ENCODE results near the gene TPTE. TPM values are rescaled to one million over a fixed set of nuclear protein-coding genes. Genes with fewer than 3 reads are reported as not detected.
"Not testable (repeated sequence)": the region's sequence is repeated elsewhere in the genome, so short reads cannot be mapped to it uniquely, and the experiment has no call there.

TPTE gene
- total RNA-seq, 1 donor from 2014 or later: not detected

DNA sequence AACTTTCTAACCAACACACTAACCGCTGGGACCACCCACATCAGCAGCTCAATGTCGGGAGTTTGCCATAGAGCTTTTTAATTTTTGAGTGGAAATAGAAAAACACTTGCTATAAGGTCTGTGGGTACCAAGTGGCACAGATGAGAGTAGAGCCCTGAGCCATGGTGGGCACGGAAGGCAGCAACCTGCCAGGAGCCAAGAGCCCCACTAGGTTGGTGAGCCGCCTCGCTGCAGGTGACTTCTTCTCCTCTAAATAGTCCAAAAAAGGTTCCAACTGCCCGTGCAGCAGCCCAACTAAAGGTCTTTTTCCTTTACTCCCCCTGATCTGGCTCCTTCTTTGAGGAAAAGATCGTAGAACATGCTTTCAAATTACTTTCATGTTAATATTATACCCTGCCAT is 85.7 kb downstream of the TPTE start:
- intact Hi-C loops (cut with DNase I); DNase-seq (ENCODE audit: low spot score); ATAC-seq: not testable (repeated sequence)

DNA sequence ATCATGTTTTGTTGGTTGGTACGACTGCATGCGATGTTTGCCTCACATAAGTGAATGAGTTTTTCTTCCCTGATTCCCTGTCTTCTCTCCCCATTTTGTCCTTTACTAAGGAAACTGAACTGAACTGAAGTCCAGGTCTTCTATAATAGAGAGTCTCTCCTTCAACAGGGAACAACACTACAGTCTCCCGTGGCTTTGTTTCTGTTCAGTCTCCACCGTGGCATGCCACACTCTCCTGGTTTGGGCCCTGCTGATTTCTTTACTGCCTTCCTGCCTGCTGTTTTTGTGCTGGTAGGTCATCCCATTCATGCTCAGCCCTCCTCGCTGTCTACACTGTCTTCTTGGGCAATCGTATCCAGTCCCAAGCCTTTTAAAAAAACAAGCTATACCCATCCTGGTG is 92.9 kb downstream of the TPTE start:
- ATAC-seq; intact Hi-C loops (cut with DNase I): not testable (repeated sequence)

DNA sequence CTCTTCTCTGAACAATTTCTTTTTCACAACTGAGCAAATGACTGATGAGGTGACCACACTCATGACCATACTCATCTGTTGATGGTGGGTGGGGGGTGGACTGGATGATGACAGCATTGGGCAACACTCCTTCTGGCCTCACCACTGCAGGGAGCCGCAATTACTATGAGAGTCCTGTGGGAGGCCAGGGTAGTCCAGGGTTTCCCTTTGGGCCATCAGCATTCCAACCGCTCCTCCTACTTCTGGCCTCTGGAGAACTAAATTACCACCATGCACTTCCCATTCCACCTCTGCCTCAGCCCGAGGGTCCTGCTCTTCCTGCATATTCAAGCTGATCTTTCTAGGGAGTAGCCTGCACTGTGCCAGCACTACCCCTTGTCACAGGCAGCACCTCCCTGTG is 94.7 kb downstream of the TPTE start:
- DNase-seq (ENCODE audit: low spot score); ATAC-seq; intact Hi-C loops (cut with DNase I): not testable (repeated sequence)

More for the DNA sequence above, 92.9 kb downstream of the TPTE start:
- not testable (repeated sequence) for DNase-seq (ENCODE audit: low spot score)

DNA sequence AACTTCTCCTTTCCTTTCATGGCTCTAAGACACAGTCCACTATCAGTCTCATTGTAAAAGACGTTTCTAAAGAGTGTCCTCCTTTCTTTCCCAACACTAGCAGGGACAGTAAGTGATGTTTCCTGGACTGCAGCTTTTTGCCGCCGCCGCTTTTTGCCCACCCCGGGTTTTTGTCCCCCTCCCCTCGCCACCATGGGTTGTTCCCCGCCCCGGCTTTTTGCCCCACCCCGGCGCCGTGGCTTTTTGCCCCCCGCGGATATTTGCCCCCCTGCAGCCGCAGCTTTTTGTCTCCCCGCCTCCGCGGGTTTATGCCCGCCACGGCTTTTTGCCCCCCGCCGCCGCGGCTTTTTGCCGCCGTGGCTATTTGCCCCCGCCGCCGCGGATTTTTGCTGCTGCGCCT is 95.2 kb downstream of the TPTE start:
- ATAC-seq: no peak
- DNase-seq (ENCODE audit: low spot score): no peak
- intact Hi-C loops (cut with DNase I): no loop called here

DNA sequence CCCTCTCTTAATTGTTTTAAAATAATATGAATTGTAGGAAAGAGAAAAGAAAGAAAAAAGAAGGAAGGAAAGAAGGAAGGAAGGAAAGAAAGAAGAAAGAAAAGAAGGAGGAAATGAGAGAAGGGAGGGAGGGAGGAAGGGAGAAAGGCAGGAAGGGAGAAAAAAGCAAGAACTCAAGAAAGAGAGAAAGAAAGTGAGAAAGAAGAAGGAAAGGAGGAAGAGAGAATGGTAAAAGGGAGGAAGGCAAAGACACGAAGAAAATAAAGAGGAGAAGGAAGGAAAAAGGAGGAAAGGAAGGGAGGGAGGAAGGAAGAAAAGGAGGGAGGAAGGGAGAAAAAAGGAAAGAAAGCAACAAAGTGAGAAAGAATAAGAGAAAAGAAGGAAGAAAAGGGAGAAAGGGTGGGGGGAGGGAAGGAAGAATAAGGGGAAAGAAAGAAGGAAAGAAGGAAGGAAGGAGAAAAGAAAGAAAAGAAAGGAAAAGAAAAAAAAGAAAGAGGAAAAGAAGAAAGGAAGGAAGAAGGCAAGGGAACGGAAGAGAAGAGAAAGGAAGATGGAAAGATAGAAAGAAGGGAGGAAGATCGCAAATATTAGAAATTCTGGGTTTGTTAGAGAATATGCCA is 95.9 kb downstream of the TPTE start:
- ATAC-seq; DNase-seq (ENCODE audit: low spot score); intact Hi-C loops (cut with DNase I): not testable (repeated sequence)

DNA sequence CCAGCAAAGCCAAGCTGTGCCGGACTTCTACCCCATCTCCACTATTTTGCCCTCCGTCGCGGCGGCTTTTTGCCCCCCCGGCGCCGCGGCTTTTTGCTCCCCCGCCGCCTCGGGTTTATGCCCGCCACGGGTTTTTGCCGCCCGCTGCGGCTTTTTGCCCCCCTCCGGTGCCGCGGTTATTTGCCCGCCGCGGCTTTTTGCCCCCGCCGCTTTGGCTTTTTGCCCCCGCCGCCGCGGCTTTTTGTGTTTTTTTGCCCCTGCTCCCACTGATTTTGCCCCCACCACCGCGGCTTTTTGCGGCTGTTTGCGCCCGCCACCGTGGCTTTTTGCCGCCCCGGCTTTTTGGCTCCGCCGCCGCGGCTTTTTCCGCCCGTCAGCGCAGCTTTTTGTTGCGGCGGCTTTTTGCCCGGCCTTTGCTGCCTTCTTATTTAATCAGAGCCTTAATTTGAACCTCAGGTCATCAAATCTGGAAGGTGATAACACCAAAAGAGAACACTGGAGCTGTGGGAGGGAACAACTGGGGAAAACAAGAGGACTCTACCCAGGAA is 106.0 kb downstream of the TPTE start:
- ATAC-seq (no peak), DNase-seq (ENCODE audit: low spot score) (peak; percentile 69)
- intact Hi-C loops (cut with DNase I): no loop called here

DNA sequence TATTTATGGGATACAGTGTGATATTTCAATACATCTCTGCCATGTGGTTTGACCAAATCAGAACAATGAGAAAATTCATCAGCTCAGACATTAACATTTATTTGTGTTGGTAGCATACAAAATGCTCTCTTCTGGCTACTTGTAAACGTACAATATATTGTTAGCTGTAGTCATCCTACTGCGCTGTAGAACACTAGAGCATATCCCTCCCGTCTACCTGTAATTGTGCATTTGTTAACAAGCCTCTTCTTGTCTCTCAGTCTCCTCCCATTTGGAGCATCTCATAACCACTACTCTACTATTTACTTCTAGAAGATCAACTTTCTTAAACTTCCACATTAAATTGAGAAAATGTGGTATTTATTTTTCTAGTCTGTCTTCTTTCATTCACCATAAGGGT is 107.9 kb downstream of the TPTE start:
- intact Hi-C loops (cut with DNase I); DNase-seq (ENCODE audit: low spot score); ATAC-seq: not testable (repeated sequence)

DNA sequence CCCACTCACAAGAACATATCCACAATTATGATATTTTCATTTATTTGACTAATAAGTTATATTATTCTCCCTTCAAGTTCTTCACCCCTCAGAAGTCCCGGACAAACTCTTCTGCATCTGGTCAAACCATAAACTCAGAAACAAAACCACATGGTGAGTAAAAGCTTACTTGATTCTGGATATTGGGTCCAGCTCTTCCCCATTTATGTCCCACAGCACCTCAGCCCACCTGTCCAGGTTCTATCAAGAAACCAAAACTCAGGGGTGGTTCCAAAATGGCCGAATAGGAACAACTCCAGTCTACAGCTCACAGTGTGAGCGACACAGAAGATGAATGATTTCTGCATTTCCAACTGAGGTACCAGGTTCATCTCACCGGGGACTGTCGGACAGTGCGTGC is 109.4 kb downstream of the TPTE start:
- DNase-seq (ENCODE audit: low spot score); ATAC-seq; intact Hi-C loops (cut with DNase I): not testable (repeated sequence)

DNA sequence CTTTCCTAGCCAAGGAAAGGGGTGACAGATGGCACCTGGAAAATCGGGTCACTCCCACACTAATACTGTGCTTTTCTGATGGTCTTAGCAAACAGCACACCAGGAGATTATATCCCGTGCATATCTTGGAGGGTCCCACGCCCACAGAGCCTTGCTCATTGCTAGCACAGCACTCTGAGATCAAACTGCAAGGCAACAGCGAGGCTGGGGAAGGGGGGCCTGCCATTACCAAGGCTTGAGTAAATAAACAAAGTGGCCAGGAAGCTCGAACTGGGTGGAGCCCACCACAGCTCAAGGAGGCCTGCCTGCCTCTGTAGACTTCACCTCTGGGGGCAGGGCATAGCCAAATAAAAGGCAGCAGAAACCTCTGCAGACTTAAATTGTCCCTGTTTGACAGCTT is 109.9 kb downstream of the TPTE start:
- ATAC-seq; DNase-seq (ENCODE audit: low spot score); intact Hi-C loops (cut with DNase I): not testable (repeated sequence)

DNA sequence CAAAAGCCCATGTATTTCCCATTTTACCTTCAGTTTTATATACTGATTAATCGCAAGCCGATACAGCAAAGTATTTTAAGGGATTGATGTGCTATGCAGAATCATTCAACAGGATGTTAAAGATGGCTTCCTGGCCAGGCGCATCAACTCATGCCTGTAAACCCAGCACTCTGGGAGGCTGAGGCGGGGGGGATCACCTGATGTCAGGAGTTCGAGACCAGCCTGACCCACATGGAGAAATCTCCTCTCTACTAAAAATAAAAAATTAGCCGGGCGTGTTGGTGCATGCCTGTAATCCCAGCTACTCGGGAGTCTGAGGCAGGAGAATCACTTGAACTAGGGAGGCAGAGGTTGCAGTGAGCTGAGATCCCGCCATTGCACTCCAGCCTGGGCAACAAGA is 116.8 kb downstream of the TPTE start:
- intact Hi-C loops (cut with DNase I); ATAC-seq; DNase-seq (ENCODE audit: low spot score): not testable (repeated sequence)

DNA sequence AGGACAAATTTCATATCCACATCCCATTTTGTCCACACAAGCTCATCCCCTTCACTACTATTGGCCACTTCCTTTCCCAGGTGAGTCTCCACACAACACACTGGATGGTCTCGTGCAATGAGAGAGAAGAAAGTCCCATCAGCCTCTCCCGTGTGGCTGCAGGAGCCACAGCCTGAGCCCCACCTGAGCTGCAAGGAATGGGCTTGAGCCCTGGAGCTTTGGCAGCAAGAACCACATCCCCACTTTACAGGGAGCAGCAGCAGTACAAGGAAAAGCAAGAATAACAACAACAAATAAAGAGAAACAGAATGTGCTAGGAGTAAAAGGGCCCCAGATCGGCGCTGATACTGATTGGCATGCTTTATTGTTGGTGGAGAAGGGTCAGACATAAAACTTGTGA is 117.7 kb downstream of the TPTE start:
- peak; percentile 10 for ATAC-seq
- no peak for DNase-seq (ENCODE audit: low spot score)
- intact Hi-C loops (cut with DNase I): no loop called here

DNA sequence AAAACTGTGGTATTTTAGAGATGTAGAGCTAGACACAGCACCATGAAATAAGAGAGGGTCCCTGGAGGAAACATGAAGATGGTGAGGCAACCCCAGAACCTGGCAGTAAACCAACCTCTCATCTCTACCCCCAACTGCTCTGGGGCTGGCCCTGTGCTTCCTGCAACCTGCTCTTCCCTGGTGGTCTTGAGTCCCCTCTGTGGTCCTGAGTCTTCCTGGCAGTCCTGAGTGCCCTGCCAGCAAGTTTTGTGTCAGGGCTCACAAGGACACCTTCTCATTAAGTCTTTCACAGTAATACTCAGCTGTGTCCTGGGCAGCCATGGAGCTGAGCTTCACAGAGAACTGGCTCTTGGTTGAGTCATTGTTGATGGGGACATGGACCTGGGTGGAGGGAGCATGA is 118.4 kb downstream of the TPTE start:
- intact Hi-C loops (cut with DNase I); DNase-seq (ENCODE audit: low spot score); ATAC-seq: not testable (repeated sequence)

DNA sequence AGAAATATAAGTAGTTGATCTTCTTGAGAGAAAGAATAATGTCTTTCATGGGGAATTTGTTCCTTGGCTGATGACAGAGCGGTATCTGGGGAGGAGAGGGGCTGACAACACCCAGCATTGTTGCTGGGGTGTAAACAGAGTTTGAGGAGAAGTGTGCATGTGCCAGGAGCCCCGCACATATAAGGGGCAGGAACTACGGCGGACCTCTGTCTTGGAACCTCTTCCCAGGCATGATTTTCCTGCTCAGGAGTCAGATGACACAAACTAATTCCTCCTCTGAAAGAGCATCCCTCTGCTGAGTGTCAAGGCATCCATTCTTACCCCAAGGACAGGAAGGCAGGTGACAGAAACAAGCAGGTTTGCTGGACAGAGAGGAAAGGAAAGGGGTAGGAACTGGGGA is 119.1 kb downstream of the TPTE start:
- no peak for DNase-seq (ENCODE audit: low spot score)
- no peak for ATAC-seq

DNA sequence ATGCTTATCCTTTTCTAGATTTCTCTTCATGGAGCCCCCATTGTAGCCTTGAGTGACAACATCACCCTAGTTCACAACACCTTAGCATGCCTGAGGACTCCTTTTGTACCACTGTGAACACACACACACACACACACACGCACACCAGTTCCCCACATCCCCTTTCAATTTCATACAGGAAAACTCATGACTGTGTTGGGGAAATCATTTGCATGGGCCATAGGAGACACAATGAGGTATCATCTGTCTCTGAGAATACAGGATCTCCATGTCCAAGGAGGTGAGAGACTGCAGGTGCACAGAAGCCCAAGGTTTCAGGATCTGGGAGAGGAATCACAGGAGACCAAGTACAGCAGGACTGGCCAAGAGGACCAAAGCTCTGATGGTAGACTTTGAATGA is 119.7 kb downstream of the TPTE start:
- intact Hi-C loops (cut with DNase I): no loop called here
- no peak for DNase-seq (ENCODE audit: low spot score)
- ATAC-seq: peak; percentile 5

More for the DNA sequence above, 119.1 kb downstream of the TPTE start:
- intact Hi-C loops (cut with DNase I): no loop called here

DNA sequence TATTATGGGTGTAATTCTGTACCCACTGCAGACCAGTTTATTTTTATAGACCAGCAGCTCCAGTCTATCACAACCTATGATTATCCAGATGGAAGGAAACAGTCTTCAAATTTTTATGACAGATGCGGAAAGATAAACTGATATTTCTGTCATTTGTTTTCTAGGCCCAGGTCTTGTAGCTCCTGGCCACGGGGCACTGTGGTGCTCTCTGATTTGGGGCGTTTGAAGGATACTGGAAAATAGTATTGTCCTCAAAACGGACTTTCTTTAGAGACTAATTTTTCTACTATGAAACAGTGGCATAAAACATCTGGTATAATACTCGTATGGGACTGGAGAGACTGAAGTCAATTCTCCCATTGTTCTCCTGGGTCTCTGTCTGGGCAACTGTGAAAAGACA is 124.3 kb downstream of the TPTE start:
- ATAC-seq; DNase-seq (ENCODE audit: low spot score); intact Hi-C loops (cut with DNase I): not testable (repeated sequence)

DNA sequence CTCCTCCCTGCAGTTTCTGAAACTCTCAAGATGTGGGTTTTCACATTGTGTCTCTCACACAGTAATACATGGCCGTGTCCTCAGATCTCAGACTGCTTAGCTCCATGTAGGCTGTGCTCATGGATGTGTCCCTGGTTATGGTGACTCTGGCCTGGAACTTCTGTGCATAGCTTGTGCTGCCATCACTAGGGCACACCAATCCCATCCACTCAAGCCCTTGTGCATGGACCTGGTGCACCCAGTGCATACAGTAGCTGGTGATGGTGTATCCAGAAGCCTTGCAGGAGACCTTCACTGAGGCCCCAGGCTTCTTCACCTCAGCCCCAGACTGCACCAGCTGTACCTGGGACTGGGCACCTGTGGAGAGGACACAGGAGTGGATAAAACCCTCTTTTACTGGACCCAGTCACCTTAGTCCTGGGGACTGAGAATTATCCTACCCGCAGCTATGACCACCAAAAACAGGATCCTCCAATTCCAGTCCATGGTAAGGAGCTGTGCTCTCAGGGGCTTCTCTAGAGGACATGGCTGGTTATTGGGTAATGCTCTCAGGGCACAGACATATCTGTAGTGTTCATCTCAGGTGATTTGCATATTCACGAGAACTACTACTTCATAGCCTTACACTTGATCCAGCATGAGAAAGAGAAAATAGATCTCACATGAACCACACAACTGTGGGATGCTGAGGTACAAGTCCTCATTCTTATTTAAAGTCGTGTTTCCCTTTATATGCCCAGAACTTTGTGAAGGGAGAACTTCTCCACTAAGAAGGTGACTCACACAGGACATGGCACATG is 128.2 kb downstream of the TPTE start:
- not testable (repeated sequence) for ATAC-seq; DNase-seq (ENCODE audit: low spot score)

DNA sequence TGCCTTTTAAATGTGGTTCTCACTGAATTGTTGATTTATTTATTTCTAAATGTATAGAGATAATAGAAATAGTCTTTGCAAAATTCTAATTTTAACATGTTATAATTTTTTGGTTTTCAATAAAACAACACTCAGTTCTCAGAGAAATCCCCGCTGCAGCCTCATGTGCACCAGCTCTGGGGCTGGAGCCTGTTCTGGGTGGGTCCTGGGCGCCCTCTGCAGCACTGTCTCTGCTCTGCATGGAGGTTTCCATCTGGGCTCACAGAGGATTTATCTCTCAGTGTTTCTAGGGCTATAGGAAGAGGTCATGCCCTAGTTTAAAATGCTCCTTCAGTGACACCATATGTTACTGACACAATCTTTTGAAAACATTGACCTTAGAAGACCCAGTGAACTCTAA is 128.9 kb downstream of the TPTE start:
- DNase-seq (ENCODE audit: low spot score); intact Hi-C loops (cut with DNase I); ATAC-seq: not testable (repeated sequence)

More for the DNA sequence above, 128.2 kb downstream of the TPTE start:
- intact Hi-C loops (cut with DNase I): not testable (repeated sequence)
